HFF-Myc (cell line): ENCODE measurements around the gene CCL22.

Experiments
- DNase-seq: peaks from one replicate; pipeline ENCODE4 v3.0.0-alpha.2; 2011; ENCODE audit warnings: low read depth; ENCODE audit errors: extremely low read depth
- H3K4me3 ChIP-seq: replicated peaks from 2 replicates; pipeline ENCODE4 v1.5.1; 2011; ENCODE audit warnings: low read depth, mild to moderate bottlenecking, control low read depth, low read length
- CTCF ChIP-seq: IDR thresholded peaks from 2 replicates; pipeline ENCODE4 v1.5.1; 2012; ENCODE audit warnings: mild to moderate bottlenecking, low read depth, low read length, control low read depth; ENCODE audit errors: missing control alignments

CCL22 gene

GRCh38 chr16:57403965-57404817 is 45.6 kb downstream of the CCL22 start, which contains the start of gene CCL17:
Gene CCL17 (plus strand): TSS chr16:57404767. CDS start chr16:57413933, 9,166 bp downstream.
- no peak for TF ChIP-seq CTCF
- no peak for DNase-seq
- H3K4me3 ChIP-seq = no peak within 1 kb of the TSS

- no peak for DNase-seq
- H3K4me3 ChIP-seq = no peak overlapping the region
- TF ChIP-seq CTCF = no peak
These were observed 46.5 kb downstream of the CCL22 start for GRCh38 chr16:57405097-57405496.

- no peak overlapping the region for H3K4me3 ChIP-seq
- no peak for DNase-seq
- TF ChIP-seq CTCF = no peak
These were observed 48.3 kb downstream of the CCL22 start for GRCh38 chr16:57406881-57407280.

- TF ChIP-seq CTCF = no peak
- no peak for DNase-seq
- no peak overlapping the region for H3K4me3 ChIP-seq
These were observed 49.2 kb downstream of the CCL22 start for GRCh38 chr16:57407521-57408353.

GRCh38 chr16:57409065-57409464 is 50.5 kb downstream of the CCL22 start:
- no peak overlapping the region for H3K4me3 ChIP-seq
- TF ChIP-seq CTCF = no peak
- no peak for DNase-seq

GRCh38 chr16:57409870-57410587 is 51.4 kb downstream of the CCL22 start:
- no peak for DNase-seq

More at GRCh38 chr16:57409870-57410587, 51.4 kb downstream of the CCL22 start:
- TF ChIP-seq CTCF = no peak
- H3K4me3 ChIP-seq = no peak overlapping the region
